ENCODE measurements around the gene TMC7. TPM values are rescaled to one million over a fixed set of nuclear protein-coding genes. Genes with fewer than 3 reads are reported as not detected.

Gene TMC7
- total and polyA plus RNA-seq, 4 donors: 0.06 to 0.42 (median 0.09) TPM

DNA sequence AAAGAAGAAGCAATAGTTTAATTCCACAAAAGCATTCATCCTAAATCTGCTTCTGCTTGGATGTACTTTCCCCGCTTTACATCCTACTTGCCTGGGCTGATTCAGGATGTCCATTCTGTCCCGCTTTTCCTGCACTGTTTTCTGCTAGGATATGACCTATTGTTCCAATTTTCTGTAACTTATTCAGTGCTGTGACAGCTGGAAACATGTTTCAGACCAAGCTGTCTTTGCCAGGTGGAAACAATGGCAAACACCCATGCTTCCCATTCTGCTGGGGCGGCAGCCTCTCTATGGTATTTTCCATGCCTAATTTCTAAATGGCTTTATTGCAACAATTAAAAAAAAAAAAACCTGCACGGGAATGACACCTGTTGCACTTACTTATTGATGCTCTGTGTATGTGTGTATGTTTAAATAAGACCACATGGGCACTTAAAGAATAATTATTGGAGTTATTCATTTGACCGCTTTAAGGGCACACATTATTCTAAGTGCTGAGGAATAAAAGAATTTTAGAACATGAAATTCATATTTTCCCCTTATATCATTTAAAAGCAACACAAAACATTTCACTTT, 104.7 kb downstream of the TMC7 start:
- no peak overlapping the region for H3K27ac ChIP-seq (ENCODE audit: low read depth in 1 of 2, low read length in 2 of 2)
- WGBS: 83% methylated on average over 5 of the region's 5 CpGs
- H3K36me3 ChIP-seq (ENCODE audit: control insufficient read depth in 4 of 4, insufficient read depth in 3 of 4, low read depth in 1 of 4, low read length in 3 of 4): no peaks in the 10 kb centered on the region
- DNase-seq (ENCODE audit: low spot score): no peak
- H3K4me3 ChIP-seq (ENCODE audit: low read depth in 1 of 3, low read length in 3 of 3): no peak overlapping the region
- H3K27me3 ChIP-seq (ENCODE audit: control insufficient read depth in 4 of 4, insufficient read depth in 4 of 4, low read length in 3 of 4): no peaks in the 10 kb centered on the region
- peaks cover 3 to 9% (median 6%) of the 10 kb centered on the region in 4 donors for H3K4me1 ChIP-seq (ENCODE audit: control insufficient read depth in 4 of 4, insufficient read depth in 4 of 4, low read length in 3 of 4)
- H3K9me3 ChIP-seq (ENCODE audit: control insufficient read depth in 4 of 4, low read length in 3 of 4): no peaks in the 10 kb centered on the region
- no peak for TF ChIP-seq FOXA2 (IDR thresholded peaks at IDR 0.05)
- no peak for TF ChIP-seq RAD21 (IDR thresholded peaks at IDR 0.05)
- TF ChIP-seq, protein P1, sequence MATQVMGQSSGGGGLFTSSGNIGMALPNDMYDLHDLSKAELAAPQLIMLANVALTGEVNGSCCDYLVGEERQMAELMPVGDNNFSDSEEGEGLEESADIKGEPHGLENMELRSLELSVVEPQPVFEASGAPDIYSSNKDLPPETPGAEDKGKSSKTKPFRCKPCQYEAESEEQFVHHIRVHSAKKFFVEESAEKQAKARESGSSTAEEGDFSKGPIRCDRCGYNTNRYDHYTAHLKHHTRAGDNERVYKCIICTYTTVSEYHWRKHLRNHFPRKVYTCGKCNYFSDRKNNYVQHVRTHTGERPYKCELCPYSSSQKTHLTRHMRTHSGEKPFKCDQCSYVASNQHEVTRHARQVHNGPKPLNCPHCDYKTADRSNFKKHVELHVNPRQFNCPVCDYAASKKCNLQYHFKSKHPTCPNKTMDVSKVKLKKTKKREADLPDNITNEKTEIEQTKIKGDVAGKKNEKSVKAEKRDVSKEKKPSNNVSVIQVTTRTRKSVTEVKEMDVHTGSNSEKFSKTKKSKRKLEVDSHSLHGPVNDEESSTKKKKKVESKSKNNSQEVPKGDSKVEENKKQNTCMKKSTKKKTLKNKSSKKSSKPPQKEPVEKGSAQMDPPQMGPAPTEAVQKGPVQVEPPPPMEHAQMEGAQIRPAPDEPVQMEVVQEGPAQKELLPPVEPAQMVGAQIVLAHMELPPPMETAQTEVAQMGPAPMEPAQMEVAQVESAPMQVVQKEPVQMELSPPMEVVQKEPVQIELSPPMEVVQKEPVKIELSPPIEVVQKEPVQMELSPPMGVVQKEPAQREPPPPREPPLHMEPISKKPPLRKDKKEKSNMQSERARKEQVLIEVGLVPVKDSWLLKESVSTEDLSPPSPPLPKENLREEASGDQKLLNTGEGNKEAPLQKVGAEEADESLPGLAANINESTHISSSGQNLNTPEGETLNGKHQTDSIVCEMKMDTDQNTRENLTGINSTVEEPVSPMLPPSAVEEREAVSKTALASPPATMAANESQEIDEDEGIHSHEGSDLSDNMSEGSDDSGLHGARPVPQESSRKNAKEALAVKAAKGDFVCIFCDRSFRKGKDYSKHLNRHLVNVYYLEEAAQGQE (IDR thresholded peaks at IDR 0.05): no peak
- no peak for TF ChIP-seq YY1 (IDR thresholded peaks at IDR 0.05)
- TF ChIP-seq EGR1 (IDR thresholded peaks at IDR 0.05; ENCODE audit: low read depth in 2 of 2): no peak
- TF ChIP-seq, protein P2, sequence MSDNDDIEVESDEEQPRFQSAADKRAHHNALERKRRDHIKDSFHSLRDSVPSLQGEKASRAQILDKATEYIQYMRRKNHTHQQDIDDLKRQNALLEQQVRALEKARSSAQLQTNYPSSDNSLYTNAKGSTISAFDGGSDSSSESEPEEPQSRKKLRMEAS (IDR thresholded peaks at IDR 0.05): no peak
- no peak for TF ChIP-seq NR2F2 (IDR thresholded peaks at IDR 0.05)
- no peak for TF ChIP-seq FOXA1 (IDR thresholded peaks at IDR 0.05)
- TF ChIP-seq HNF4A (conservative IDR thresholded peaks at IDR 0.05): no peak
- no peak for TF ChIP-seq TAF1 (conservative IDR thresholded peaks at IDR 0.05)
- TF ChIP-seq SP1 (IDR thresholded peaks at IDR 0.05): no peak
- TF ChIP-seq JUND (IDR thresholded peaks at IDR 0.05): no peak
- H3K9ac ChIP-seq (ENCODE audit: low read depth in 1 of 2, low read length in 2 of 2): no peak overlapping the region

DNA sequence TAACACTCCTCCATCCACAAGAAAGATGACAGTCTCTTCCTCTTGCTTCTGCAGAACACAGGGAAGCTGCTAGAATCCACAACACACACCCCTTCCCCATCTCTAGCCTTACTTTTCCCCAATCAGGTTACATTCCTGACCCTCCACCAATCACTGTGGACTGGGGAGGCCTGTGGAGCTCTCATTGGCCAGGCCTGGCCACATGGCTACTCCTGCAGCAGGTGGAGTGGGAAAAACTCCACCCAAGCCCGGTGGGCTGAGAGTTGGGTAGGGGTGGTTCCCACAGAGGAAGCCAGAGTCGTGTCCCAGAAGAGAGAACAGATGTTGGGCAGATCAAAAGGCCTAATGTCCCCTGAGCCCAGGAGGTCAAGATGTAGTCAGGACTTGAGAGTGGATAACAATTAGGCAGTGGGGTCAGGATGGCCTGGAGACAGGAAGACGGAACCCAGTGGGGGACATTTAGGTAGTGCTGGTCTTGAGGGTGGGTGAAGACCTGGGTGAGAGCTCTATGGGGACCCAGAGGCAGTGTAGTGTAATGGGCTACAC, 105.7 kb downstream of the TMC7 start:
- Histone ChIP-seq H3K9ac (ENCODE audit: low read depth in 1 of 2, low read length in 2 of 2) (no peak overlapping the region), H3K4me3 (ENCODE audit: low read depth in 1 of 3, low read length in 3 of 3) (no peak overlapping the region), H3K27ac (ENCODE audit: low read depth in 1 of 2, low read length in 2 of 2) (no peak overlapping the region), H3K4me1 (ENCODE audit: control insufficient read depth in 4 of 4, insufficient read depth in 4 of 4, low read length in 3 of 4) (peaks cover 5 to 15% (median 11%) of the 10 kb centered on the region in 4 donors), H3K27me3 (ENCODE audit: control insufficient read depth in 4 of 4, insufficient read depth in 4 of 4, low read length in 3 of 4) (no peaks in the 10 kb centered on the region), H3K36me3 (ENCODE audit: control insufficient read depth in 4 of 4, insufficient read depth in 3 of 4, low read depth in 1 of 4, low read length in 3 of 4) (no peaks in the 10 kb centered on the region), H3K9me3 (ENCODE audit: control insufficient read depth in 4 of 4, low read length in 3 of 4) (no peaks in the 10 kb centered on the region)
- no peak for DNase-seq (ENCODE audit: low spot score)
- WGBS: 92% methylated on average over 3 of the region's 3 CpGs
- TF ChIP-seq, protein P3, sequence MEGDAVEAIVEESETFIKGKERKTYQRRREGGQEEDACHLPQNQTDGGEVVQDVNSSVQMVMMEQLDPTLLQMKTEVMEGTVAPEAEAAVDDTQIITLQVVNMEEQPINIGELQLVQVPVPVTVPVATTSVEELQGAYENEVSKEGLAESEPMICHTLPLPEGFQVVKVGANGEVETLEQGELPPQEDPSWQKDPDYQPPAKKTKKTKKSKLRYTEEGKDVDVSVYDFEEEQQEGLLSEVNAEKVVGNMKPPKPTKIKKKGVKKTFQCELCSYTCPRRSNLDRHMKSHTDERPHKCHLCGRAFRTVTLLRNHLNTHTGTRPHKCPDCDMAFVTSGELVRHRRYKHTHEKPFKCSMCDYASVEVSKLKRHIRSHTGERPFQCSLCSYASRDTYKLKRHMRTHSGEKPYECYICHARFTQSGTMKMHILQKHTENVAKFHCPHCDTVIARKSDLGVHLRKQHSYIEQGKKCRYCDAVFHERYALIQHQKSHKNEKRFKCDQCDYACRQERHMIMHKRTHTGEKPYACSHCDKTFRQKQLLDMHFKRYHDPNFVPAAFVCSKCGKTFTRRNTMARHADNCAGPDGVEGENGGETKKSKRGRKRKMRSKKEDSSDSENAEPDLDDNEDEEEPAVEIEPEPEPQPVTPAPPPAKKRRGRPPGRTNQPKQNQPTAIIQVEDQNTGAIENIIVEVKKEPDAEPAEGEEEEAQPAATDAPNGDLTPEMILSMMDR (IDR thresholded peaks at IDR 0.05; ENCODE audit: low read depth, low read length, missing input control): no peak
- no peak for TF ChIP-seq RAD21 (IDR thresholded peaks at IDR 0.05)
- TF ChIP-seq HNF4G (IDR thresholded peaks at IDR 0.05): no peak
- TF ChIP-seq, protein P2 (IDR thresholded peaks at IDR 0.05): no peak
- no peak for TF ChIP-seq HNF4A (conservative IDR thresholded peaks at IDR 0.05)

Measured in liver (tissue), 9 donors.